Measurements from ENCODE around the gene GOLGA6L25. TPM values are rescaled to one million over a fixed set of nuclear protein-coding genes. Genes with fewer than 3 reads are reported as not detected.

GOLGA6L25 gene
- total RNA-seq, 2 experiments from 2014 or later: not detected

Other genes starting within 250 kb of the GOLGA6L25 start
- 10 to 100 TPM; 28.1 to 30.3 TPM for gene HERC2, start 231.4 kb upstream of the GOLGA6L25 start, total RNA-seq
- gene GOLGA6L24, start 195.5 kb upstream of the GOLGA6L25 start, total RNA-seq: not detected
- gene GOLGA8F, start 174.9 kb upstream of the GOLGA6L25 start, total RNA-seq: not detected
- not detected for gene GOLGA8G, start 20.6 kb upstream of the GOLGA6L25 start, total RNA-seq
- 1 to 10 TPM; 1.1 to 1.8 TPM for gene GOLGA8M, start 158.9 kb downstream of the GOLGA6L25 start, total RNA-seq

Measured in activated naive CD8-positive, alpha-beta T cell treated with anti-CD3 and anti-CD28 coated beads for 36 hours (primary cell).